SK-N-SH (cell line): ENCODE data around the gene SCART1.

Experiments used
- FOXM1 ChIP-seq: IDR thresholded peaks from 2 replicates; pipeline ENCODE4 v1.4.0; 2012; ENCODE audit warnings: low read depth, mild to moderate bottlenecking
- SIN3A ChIP-seq: IDR thresholded peaks from 2 replicates; pipeline ENCODE4 v1.6.1; 2012; ENCODE audit warnings: low read depth, mild to moderate bottlenecking, low read length, moderate library complexity, borderline replicate concordance
- TEAD4 ChIP-seq: IDR thresholded peaks from 2 replicates; pipeline ENCODE4 v1.4.0; 2012; ENCODE audit warnings: mild to moderate bottlenecking, borderline replicate concordance; ENCODE audit not compliant: insufficient read depth
- TF ChIP-seq, protein P1 (sequence below): IDR thresholded peaks from 2 replicates; pipeline ENCODE4 v1.4.0; 2012; ENCODE audit warnings: low read depth
- TF ChIP-seq, protein P2 (sequence below): fragments of 200-600 bp; sonication (generic); IDR thresholded peaks from 2 replicates; pipeline ENCODE4 v1.6.1; 2017; ENCODE audit warnings: antibody characterized with exemption, mild to moderate bottlenecking, moderate library complexity
- TF ChIP-seq, protein P3 (sequence below): IDR thresholded peaks from 2 replicates; pipeline ENCODE4; 2012

DNA sequence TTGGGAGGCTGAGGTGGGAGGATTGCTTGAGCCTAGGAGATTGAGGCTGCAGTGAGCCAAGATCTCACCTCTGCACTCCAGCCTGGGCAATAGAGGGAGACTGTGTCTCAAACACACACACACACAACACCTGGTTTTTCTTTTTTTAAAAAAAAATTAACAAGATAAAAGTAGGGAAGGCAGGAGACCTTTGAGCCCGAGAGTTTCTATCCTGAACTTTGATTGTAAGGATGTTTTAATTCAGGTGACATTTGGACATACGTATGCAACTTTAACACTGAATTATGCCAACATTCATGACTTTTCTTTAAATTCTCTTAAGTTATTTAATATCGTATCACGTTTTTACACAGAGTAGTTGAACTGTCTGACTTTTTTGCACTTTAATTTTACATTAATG, 61.7 kb downstream of the SCART1 start:
- TF ChIP-seq TEAD4 (no peak), SIN3A (no peak), FOXM1 (no peak)
- TF ChIP-seq, protein P1, sequence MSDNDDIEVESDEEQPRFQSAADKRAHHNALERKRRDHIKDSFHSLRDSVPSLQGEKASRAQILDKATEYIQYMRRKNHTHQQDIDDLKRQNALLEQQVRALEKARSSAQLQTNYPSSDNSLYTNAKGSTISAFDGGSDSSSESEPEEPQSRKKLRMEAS: no peak
- TF ChIP-seq, protein P2, sequence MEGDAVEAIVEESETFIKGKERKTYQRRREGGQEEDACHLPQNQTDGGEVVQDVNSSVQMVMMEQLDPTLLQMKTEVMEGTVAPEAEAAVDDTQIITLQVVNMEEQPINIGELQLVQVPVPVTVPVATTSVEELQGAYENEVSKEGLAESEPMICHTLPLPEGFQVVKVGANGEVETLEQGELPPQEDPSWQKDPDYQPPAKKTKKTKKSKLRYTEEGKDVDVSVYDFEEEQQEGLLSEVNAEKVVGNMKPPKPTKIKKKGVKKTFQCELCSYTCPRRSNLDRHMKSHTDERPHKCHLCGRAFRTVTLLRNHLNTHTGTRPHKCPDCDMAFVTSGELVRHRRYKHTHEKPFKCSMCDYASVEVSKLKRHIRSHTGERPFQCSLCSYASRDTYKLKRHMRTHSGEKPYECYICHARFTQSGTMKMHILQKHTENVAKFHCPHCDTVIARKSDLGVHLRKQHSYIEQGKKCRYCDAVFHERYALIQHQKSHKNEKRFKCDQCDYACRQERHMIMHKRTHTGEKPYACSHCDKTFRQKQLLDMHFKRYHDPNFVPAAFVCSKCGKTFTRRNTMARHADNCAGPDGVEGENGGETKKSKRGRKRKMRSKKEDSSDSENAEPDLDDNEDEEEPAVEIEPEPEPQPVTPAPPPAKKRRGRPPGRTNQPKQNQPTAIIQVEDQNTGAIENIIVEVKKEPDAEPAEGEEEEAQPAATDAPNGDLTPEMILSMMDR: no peak
- TF ChIP-seq, protein P3, sequence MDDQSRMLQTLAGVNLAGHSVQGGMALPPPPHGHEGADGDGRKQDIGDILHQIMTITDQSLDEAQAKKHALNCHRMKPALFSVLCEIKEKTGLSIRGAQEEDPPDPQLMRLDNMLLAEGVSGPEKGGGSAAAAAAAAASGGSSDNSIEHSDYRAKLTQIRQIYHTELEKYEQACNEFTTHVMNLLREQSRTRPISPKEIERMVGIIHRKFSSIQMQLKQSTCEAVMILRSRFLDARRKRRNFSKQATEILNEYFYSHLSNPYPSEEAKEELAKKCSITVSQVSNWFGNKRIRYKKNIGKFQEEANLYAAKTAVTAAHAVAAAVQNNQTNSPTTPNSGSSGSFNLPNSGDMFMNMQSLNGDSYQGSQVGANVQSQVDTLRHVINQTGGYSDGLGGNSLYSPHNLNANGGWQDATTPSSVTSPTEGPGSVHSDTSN: no peak
